GM10266 (cell line): ENCODE data around the gene CCDC24.

Experiments
- DNase-seq: peaks from one replicate; pipeline ENCODE4 v3.0.0; 2012; ENCODE audit errors: extremely low spot score
- CTCF ChIP-seq: IDR thresholded peaks from 2 replicates; pipeline ENCODE4 v1.5.1; 2012; ENCODE audit warnings: mild to moderate bottlenecking, low read depth; ENCODE audit not compliant: control insufficient read depth, insufficient read depth; ENCODE audit errors: missing control alignments

Gene CCDC24

DNA sequence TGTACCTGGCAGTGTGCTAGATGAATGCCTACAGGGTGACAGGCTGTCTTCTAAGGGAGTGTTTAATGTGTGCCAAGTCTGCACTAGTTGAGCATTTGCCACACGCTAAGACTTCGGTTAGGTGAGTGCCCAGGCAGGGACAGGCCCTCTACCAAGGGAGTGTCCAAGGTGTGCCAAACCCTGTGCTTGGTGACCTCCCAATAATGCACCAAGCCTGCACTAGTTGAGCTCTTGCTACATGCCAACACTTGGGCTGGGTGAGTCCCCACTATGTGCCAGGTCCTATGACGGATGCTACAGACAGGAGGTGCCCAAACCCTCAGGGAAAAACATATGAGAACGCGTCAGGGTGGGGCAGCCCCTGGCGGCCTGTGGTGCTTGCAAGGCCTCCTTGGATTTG, 29.1 kb downstream of the CCDC24 start:
- DNase-seq, result no peak
- no peak for TF ChIP-seq CTCF

GRCh38 chr1:44021156-44021555, 29.8 kb downstream of the CCDC24 start:
- TF ChIP-seq CTCF, result no peak
- DNase-seq, result no peak

DNA sequence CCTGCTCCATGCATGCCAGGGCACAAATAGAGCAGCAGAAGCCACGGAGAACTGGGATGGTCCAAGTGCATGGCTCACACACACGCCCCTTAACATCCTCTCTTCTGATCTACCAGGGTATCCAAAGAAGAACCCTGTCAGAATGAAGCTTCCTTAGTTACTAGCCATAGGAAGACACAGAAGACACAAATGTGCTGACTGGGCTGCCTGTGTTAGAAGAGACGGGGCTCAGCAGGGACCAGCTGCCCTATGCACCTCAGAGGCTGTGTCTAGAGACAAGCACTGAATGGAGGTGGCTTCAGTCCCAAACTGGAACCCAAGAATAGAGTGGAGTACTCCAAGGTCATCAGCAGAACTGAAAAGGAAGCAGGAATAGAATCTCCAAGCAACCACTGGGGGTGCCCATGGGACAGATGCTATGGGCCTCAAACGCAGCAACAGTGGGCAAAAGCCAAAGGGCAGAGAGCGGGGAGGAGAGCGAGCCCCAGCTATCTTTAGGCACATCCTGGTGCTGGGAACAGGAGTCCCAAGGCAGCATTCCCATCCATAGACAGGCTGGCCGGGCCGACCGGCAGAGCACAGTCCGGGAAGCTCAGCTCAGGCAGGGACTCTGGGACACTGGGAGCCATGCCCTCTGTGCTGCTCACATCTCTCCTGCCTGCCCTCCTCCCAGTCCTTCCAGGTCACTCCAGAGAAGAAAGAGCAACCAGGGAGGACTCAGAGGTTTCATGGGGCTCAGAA, 30.4 kb downstream of the CCDC24 start:
- no peak for DNase-seq
- no peak for TF ChIP-seq CTCF

GRCh38 chr1:44024031-44024902, 32.9 kb downstream of the CCDC24 start:
- no peak for DNase-seq
- TF ChIP-seq CTCF, result no peak

DNA sequence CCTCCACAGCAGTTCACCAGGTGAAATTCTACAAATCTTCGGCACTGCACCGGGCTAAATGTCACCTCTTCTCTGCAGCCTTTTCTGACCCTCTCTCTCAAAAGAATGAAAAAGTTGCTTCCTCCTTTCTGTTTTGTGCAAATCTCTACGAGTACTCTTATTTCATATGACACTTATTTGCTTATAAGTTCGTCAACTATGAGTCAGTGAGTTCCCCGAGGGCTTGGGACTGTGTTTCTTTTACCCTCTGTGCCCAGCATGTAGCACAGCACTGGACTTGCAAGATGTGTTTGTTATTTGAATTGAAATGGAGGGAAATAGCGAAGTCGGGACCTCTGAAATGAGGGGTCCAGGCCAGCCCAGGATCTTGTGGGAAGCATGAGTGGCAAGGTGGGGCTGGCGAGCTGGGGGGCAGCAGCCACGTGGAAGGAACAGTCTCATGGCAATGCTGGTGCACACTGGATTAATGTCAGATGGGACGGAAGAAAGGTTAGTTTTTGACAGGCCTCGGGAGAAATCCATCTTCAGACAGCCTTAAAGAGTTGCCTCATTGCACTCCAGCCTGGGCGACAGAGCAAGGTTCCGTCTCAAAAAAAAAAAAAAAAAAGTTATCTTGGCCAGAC, 33.6 kb downstream of the CCDC24 start:
- no peak for DNase-seq

DNA sequence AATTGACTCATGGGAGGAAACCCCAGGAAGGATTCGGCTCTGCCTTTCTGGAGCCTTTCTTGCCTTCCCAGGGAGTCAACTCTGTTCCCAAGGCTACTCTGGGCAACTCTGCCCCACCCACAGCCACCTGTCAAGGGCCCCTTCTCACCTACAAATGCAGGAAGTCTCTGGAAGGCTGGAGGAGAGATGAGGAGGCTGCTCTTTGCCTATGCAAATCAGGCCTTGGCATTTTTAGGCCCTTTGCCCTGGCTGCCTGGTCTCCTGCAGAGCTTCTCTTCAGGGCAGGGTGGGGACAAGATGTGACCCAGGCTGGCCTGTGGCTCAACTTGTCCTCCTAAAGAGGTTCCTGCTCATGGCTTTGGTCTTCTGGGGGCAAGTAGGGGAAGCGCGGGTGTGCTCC, 34.4 kb downstream of the CCDC24 start:
- TF ChIP-seq CTCF, result no peak
- DNase-seq, result no peak

More for the DNA sequence above, 33.6 kb downstream of the CCDC24 start:
- TF ChIP-seq CTCF, result no peak
